ENCODE measurements around the gene BPNT1. TPM values are rescaled to one million over a fixed set of nuclear protein-coding genes. Genes with fewer than 3 reads are reported as not detected.

BPNT1 gene
- 37.6 and 44.4 TPM in 2 replicates for total RNA-seq (2014; rRNA removed; shearing (Covaris generic))

GRCh38 chr1:220089650-220090556 is at the start of gene BPNT1:
TSS of gene BPNT1 (minus strand) at chr1:220089788. CDS start at chr1:220079846, 9,942 bp downstream.

GRCh38 chr1:220094016-220094911 is 4.7 kb upstream of the BPNT1 start, which contains the start of gene IARS2:
TSS of gene IARS2 (plus strand) at chr1:220094132. CDS start at chr1:220094217, 85 bp downstream.

GRCh38 chr1:220046052-220046930 is 43.3 kb downstream of the BPNT1 start, which contains the start of gene EPRS1:
TSS of gene EPRS1 (minus strand) at chr1:220046505. CDS start at chr1:220046388, 117 bp downstream.

Small RNA genes lying within 50 kb of the gene (small RNA-seq; reads per million reads assigned to genes)
- gene MIR194-1 (not detected), gene MIR215 (not detected)

Other genes starting within 250 kb of the BPNT1 start
- not detected in 2 replicates for gene SLC30A10, start 161.2 kb downstream of the BPNT1 start, total RNA-seq (2014; rRNA removed; shearing (Covaris generic))
- gene EPRS1, start 43.3 kb downstream of the BPNT1 start, total RNA-seq (2014; rRNA removed; shearing (Covaris generic)), result 228 and 231 TPM in 2 replicates
- gene IARS2, start 4.3 kb upstream of the BPNT1 start, total RNA-seq (2014; rRNA removed; shearing (Covaris generic)), result 95.3 and 110 TPM in 2 replicates
- 24.5 and 27.9 TPM in 2 replicates for gene RAB3GAP2, start 182.7 kb upstream of the BPNT1 start, total RNA-seq (2014; rRNA removed; shearing (Covaris generic))